GM12801 (cell line): ENCODE data around the gene NPDC1.

ENCODE experiments used
- CTCF ChIP-seq: IDR thresholded peaks from one replicate; pipeline ENCODE4 v1.5.1; 2011; ENCODE audit warnings: control low read depth; ENCODE audit not compliant: insufficient read length; ENCODE audit errors: extremely low read depth

The NPDC1 gene

GRCh38 chr9:137020771-137021567 lies 25.0 kb downstream of the NPDC1 start:
- no peak for TF ChIP-seq CTCF

GRCh38 chr9:137019891-137020683 lies 25.9 kb downstream of the NPDC1 start:
- TF ChIP-seq CTCF: no peak

GRCh38 chr9:137018761-137019559 lies 27.0 kb downstream of the NPDC1 start:
- no peak for TF ChIP-seq CTCF

GRCh38 chr9:137017791-137018497 lies 28.0 kb downstream of the NPDC1 start:
- TF ChIP-seq CTCF: no peak

- TF ChIP-seq CTCF: no peak
These were observed 28.9 kb downstream of the NPDC1 start for GRCh38 chr9:137017071-137017470.

- no peak for TF ChIP-seq CTCF
These were observed 29.5 kb downstream of the NPDC1 start for GRCh38 chr9:137016436-137016835.

- no peak for TF ChIP-seq CTCF
These were observed 30.0 kb downstream of the NPDC1 start for GRCh38 chr9:137015976-137016375.
